HepG2 (cell line): Measurements from ENCODE around the gene CXXC5. TPM values are rescaled to one million over a fixed set of nuclear protein-coding genes. Genes with fewer than 3 reads are reported as not detected.

Experiments
- EEA1 ChIP-seq: sonication (generic); formaldehyde crosslinking; IDR thresholded peaks from 2 replicates; pipeline ENCODE4 v1.5.1; 2020; ENCODE audit warnings: mild to moderate bottlenecking, missing genetic modification reagents, borderline replicate concordance
- NFE2 ChIP-seq: sonication (generic); formaldehyde crosslinking; IDR thresholded peaks from 2 replicates; pipeline ENCODE4 v1.4.0; 2020; ENCODE audit warnings: missing genetic modification reagents
- PATZ1 ChIP-seq: sonication (generic); formaldehyde crosslinking; IDR thresholded peaks from 2 replicates; pipeline ENCODE4 v1.4.0; 2020; ENCODE audit warnings: missing genetic modification reagents
- SOX6 ChIP-seq, 2 experiments: fragments of 450-650 bp in 1 of 2; sonication (generic) in 1 of 2; formaldehyde crosslinking in 1 of 2; IDR thresholded peaks; 2 replicates each; pipeline versions ENCODE4 v1.4.0 to v1.6.1; 2017 to 2020; ENCODE audit warnings: antibody characterized with exemption in 1 of 2, mild to moderate bottlenecking in 1 of 2, missing genetic modification reagents in 1 of 2
- ZBTB38 ChIP-seq: sonication (generic); formaldehyde crosslinking; IDR thresholded peaks from 2 replicates; pipeline ENCODE4 v1.5.1; 2020; ENCODE audit warnings: mild to moderate bottlenecking, missing genetic modification reagents
- ZFP37 ChIP-seq: sonication (generic); formaldehyde crosslinking; IDR thresholded peaks from 2 replicates; pipeline ENCODE4 v1.4.0; 2020; ENCODE audit warnings: missing genetic modification reagents, borderline replicate concordance
- ZFP90 ChIP-seq: sonication (generic); formaldehyde crosslinking; IDR thresholded peaks from 2 replicates; pipeline ENCODE4 v1.8.0; 2022; ENCODE audit warnings: missing genetic modification reagents, mild to moderate bottlenecking, inconsistent platforms, borderline replicate concordance
- polyA plus RNA-seq, 8 experiments: library from polyadenylated mRNA; depleted of rRNA in 3 of 8; stranded (reverse) in 7 of 8; unstranded in 1 of 8; fragments of >200 nt; fragmentation: Illumina TruSeq in 4 of 8; extraction: Trizol in 4 of 8; gene quantifications; 2 replicates each; pipeline versions ENCODE4 v1.2.1 to v1.2.3, GENCODE V29; 2011 to 2016; ENCODE audit warnings: low read depth in 4 of 8, missing spikeins in 1 of 8, mixed read lengths in 1 of 8; ENCODE audit not compliant: insufficient read depth in 1 of 8
- total RNA-seq, 5 experiments: library from RNA; depleted of rRNA; stranded (reverse); fragments of >200 nt; fragmentation: Illumina TruSeq; extraction: Trizol; gene quantifications; 2 replicates each; pipeline ENCODE4 v1.2.3, GENCODE V29; 2016; ENCODE audit warnings: low read depth in 1 of 5
- TF ChIP-seq, protein P1 (sequence below): sonication (generic); formaldehyde crosslinking; IDR thresholded peaks from 2 replicates; pipeline ENCODE4 v1.5.1; 2020; ENCODE audit warnings: mild to moderate bottlenecking, missing genetic modification reagents, moderate library complexity
- TF ChIP-seq, protein P2 (sequence below): sonication (generic); formaldehyde crosslinking; IDR thresholded peaks from 2 replicates; pipeline ENCODE4 v1.4.0; 2020; ENCODE audit warnings: missing genetic modification reagents

The CXXC5 gene
- total and polyA plus RNA-seq, 2 of the 13 experiments (the other 11 are each of a cell fraction or from before 2014, with no cell fraction given), result 32.3 to 33.0 TPM

- TF ChIP-seq, protein P1, sequence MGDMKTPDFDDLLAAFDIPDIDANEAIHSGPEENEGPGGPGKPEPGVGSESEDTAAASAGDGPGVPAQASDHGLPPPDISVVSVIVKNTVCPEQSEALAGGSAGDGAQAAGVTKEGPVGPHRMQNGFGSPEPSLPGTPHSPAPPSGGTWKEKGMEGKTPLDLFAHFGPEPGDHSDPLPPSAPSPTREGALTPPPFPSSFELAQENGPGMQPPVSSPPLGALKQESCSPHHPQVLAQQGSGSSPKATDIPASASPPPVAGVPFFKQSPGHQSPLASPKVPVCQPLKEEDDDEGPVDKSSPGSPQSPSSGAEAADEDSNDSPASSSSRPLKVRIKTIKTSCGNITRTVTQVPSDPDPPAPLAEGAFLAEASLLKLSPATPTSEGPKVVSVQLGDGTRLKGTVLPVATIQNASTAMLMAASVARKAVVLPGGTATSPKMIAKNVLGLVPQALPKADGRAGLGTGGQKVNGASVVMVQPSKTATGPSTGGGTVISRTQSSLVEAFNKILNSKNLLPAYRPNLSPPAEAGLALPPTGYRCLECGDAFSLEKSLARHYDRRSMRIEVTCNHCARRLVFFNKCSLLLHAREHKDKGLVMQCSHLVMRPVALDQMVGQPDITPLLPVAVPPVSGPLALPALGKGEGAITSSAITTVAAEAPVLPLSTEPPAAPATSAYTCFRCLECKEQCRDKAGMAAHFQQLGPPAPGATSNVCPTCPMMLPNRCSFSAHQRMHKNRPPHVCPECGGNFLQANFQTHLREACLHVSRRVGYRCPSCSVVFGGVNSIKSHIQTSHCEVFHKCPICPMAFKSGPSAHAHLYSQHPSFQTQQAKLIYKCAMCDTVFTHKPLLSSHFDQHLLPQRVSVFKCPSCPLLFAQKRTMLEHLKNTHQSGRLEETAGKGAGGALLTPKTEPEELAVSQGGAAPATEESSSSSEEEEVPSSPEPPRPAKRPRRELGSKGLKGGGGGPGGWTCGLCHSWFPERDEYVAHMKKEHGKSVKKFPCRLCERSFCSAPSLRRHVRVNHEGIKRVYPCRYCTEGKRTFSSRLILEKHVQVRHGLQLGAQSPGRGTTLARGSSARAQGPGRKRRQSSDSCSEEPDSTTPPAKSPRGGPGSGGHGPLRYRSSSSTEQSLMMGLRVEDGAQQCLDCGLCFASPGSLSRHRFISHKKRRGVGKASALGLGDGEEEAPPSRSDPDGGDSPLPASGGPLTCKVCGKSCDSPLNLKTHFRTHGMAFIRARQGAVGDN (CRISPR knock-in tag), result 0 out of 2 replicates have a peak, but pooled peaks have one; percentile 22
- TF ChIP-seq ZBTB38 (CRISPR knock-in tag) (peak; percentile 54), ZFP37 (CRISPR knock-in tag) (no peak), PATZ1 (peak; percentile 59; the same call in 1 of the 2 replicates), EEA1 (CRISPR knock-in tag) (no peak), SOX6 (IDR thresholded peaks at IDR 0.05) (no peak), SOX6 (CRISPR knock-in tag; IDR thresholded peaks at IDR 0.05) (no peak), NFE2 (CRISPR knock-in tag) (no peak), ZFP90 (CRISPR knock-in tag) (no peak)
- TF ChIP-seq, protein P2, sequence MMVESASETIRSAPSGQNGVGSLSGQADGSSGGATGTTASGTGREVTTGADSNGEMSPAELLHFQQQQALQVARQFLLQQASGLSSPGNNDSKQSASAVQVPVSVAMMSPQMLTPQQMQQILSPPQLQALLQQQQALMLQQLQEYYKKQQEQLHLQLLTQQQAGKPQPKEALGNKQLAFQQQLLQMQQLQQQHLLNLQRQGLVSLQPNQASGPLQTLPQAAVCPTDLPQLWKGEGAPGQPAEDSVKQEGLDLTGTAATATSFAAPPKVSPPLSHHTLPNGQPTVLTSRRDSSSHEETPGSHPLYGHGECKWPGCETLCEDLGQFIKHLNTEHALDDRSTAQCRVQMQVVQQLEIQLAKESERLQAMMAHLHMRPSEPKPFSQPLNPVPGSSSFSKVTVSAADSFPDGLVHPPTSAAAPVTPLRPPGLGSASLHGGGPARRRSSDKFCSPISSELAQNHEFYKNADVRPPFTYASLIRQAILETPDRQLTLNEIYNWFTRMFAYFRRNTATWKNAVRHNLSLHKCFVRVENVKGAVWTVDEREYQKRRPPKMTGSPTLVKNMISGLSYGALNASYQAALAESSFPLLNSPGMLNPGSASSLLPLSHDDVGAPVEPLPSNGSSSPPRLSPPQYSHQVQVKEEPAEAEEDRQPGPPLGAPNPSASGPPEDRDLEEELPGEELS (CRISPR knock-in tag), result 0 out of 2 replicates have a peak, but pooled peaks have one; percentile 14
Measured at GRCh38 chr5:139658928-139659667, 10.9 kb downstream of the CXXC5 start (continued).
